Ureter (tissue), 1 donor: ENCODE measurements around the gene GPR143. TPM values are rescaled to one million over a fixed set of nuclear protein-coding genes. Genes with fewer than 3 reads are reported as not detected.

Experiments used
- total RNA-seq: library from RNA; stranded (reverse); gene quantifications from one replicate; pipeline ENCODE4 v1.2.4, GENCODE V29; 2023
- donor health status: DM: yes; HTN: yes; CAD: no.

GPR143 gene
- total RNA-seq, 1 donor from 2014 or later: 3.7 TPM

Other genes starting within 250 kb of the GPR143 start
- gene SHROOM2, start 20.6 kb upstream of the GPR143 start, total RNA-seq: 17.5 TPM
- 4.6 TPM for gene CLDN34, start 201.5 kb upstream of the GPR143 start, total RNA-seq